ENCODE data around the gene RBFOX1.

RBFOX1 gene

DNA sequence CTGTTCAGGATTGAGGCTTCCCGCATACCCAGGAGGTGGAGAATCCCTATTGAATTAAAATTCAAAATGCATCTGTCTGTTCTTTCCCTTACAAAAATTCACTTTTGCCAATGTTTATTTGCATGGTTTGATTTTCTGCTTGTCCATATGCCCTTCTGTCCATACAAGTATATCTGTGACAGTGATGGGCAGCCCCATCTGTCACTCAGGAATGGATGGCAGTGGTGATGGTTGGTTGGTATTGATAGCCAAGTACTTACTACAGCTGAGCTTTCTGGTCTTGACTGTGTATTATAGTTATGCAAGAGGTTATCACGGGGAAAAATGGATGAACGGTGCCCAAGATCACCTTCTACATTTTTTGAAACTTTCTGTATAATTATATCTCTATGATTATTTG, 171.0 kb downstream of the RBFOX1 start:
- Mint-ChIP-seq H3K9me3 (no peaks in the 10 kb centered on the region), H3K27ac (no peak overlapping the region), H3K36me3 (ENCODE audit: low read depth) (no peaks in the 10 kb centered on the region), H3K4me1 (peaks cover 23% of the 10 kb centered on the region), H3K27me3 (ENCODE audit: low read depth, poor library complexity) (peaks cover 4% of the 10 kb centered on the region), H3K4me3 (no peak overlapping the region)
- TF ChIP-seq, protein P1, sequence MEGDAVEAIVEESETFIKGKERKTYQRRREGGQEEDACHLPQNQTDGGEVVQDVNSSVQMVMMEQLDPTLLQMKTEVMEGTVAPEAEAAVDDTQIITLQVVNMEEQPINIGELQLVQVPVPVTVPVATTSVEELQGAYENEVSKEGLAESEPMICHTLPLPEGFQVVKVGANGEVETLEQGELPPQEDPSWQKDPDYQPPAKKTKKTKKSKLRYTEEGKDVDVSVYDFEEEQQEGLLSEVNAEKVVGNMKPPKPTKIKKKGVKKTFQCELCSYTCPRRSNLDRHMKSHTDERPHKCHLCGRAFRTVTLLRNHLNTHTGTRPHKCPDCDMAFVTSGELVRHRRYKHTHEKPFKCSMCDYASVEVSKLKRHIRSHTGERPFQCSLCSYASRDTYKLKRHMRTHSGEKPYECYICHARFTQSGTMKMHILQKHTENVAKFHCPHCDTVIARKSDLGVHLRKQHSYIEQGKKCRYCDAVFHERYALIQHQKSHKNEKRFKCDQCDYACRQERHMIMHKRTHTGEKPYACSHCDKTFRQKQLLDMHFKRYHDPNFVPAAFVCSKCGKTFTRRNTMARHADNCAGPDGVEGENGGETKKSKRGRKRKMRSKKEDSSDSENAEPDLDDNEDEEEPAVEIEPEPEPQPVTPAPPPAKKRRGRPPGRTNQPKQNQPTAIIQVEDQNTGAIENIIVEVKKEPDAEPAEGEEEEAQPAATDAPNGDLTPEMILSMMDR (IDR thresholded peaks at IDR 0.05) = no peak
- DNase-seq = no peak

DNA sequence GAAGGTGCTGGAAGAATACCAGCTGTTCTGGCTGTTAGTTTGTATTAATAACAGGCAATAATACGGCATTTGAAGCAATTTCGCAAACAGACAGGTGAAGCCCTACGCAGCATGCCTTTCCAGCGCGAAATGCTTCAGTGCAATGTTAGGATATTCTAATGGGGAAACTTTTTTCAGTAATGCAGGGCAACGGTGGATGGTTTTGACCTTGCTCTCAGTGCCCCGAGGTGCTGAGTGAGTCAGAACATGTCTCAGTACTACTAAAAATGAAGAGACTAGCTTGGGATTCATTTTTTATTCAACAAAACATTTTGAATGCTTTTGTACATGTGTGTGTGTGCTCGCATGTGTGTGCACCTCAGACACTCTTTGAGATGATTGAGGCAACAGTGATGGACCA, 172.2 kb downstream of the RBFOX1 start:
- peaks cover 4% of the 10 kb centered on the region for H3K27me3 Mint-ChIP-seq (ENCODE audit: low read depth, poor library complexity)
- no peaks in the 10 kb centered on the region for H3K9me3 Mint-ChIP-seq
- no peak overlapping the region for H3K4me3 Mint-ChIP-seq
- H3K36me3 Mint-ChIP-seq (ENCODE audit: low read depth) = no peaks in the 10 kb centered on the region
- H3K27ac Mint-ChIP-seq = no peak overlapping the region
- TF ChIP-seq, protein P1 (IDR thresholded peaks at IDR 0.05) = no peak
- H3K4me1 Mint-ChIP-seq = peaks cover 26% of the 10 kb centered on the region
- no peak for DNase-seq

DNA sequence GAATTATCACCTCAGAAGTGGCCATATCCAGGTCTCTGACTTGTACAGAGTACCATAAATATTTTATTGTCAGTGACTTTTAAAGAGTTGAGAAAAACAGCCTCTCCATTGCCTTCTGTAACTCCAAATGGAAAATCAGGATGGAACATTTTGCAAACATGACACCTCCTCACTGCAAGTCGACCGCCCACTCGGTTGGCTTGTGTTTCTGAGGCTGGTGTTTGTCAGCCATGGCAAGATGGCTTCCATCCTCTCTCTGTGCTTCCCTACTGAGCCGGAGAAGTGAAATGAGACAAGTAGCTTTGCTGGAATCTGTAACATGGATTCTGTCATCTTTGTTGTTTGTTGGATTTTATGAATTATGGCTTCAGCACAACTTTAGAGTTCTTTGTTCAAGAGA, 172.8 kb downstream of the RBFOX1 start:
- no peak overlapping the region for H3K27ac Mint-ChIP-seq

DNA sequence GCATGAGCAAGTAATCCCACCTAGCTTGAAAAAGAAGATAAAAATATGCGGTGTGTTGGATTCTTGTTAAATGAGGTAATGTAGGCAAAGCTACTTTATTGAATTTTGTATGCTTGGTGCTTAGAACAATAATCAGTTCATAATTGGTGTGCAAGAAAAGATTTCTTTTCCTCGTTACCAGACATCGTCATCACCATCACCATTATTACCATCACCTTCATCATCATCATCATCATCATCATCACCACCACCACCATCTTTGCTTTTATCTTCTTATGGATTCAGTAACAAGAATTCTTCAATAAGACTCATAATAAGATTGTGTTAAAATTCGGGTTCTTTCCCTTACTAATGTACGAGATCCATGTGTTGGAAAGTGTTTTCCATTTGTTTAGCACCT, 173.7 kb downstream of the RBFOX1 start:
- no peak overlapping the region for H3K4me3 Mint-ChIP-seq
- TF ChIP-seq, protein P1 (IDR thresholded peaks at IDR 0.05) = no peak
- no peak for DNase-seq
- H3K27ac Mint-ChIP-seq = no peak overlapping the region
- no peaks in the 10 kb centered on the region for H3K36me3 Mint-ChIP-seq (ENCODE audit: low read depth)
- no peaks in the 10 kb centered on the region for H3K27me3 Mint-ChIP-seq (ENCODE audit: low read depth, poor library complexity)
- H3K9me3 Mint-ChIP-seq = no peaks in the 10 kb centered on the region
- peaks cover 38% of the 10 kb centered on the region for H3K4me1 Mint-ChIP-seq

More for the DNA sequence above, 172.8 kb downstream of the RBFOX1 start:
- Mint-ChIP-seq H3K27me3 (ENCODE audit: low read depth, poor library complexity) (peaks cover 4% of the 10 kb centered on the region), H3K36me3 (ENCODE audit: low read depth) (no peaks in the 10 kb centered on the region), H3K4me1 (peaks cover 30% of the 10 kb centered on the region), H3K9me3 (no peaks in the 10 kb centered on the region), H3K4me3 (no peak overlapping the region)
- TF ChIP-seq, protein P1 (IDR thresholded peaks at IDR 0.05) = no peak
- DNase-seq = no peak

DNA sequence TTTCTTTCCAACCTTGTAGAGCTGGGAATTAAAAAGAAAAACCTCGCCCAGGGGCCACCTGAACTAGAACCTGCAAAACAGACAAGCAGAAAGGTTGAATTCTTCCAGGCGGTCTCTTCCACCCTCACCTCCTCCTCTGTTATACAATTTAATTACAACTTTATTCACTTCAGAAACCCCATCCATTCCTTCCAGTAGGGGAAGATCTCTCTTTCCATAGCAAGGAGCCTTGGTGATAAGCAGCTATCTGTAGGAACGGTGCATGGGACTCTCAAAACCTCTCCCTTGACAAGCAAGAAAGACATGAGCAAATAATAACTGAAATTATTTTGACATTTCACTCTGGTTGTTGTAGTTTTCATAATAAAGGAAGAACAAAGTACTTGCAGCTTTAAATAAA, 176.0 kb downstream of the RBFOX1 start:
- H3K4me3 Mint-ChIP-seq = no peak overlapping the region
- TF ChIP-seq, protein P1 (IDR thresholded peaks at IDR 0.05) = no peak
- H3K9me3 Mint-ChIP-seq = no peaks in the 10 kb centered on the region
- no peaks in the 10 kb centered on the region for H3K27me3 Mint-ChIP-seq (ENCODE audit: low read depth, poor library complexity)
- no peak for DNase-seq
- H3K36me3 Mint-ChIP-seq (ENCODE audit: low read depth) = no peaks in the 10 kb centered on the region
- H3K4me1 Mint-ChIP-seq = peaks cover 47% of the 10 kb centered on the region
- H3K27ac Mint-ChIP-seq = no peak overlapping the region

DNA sequence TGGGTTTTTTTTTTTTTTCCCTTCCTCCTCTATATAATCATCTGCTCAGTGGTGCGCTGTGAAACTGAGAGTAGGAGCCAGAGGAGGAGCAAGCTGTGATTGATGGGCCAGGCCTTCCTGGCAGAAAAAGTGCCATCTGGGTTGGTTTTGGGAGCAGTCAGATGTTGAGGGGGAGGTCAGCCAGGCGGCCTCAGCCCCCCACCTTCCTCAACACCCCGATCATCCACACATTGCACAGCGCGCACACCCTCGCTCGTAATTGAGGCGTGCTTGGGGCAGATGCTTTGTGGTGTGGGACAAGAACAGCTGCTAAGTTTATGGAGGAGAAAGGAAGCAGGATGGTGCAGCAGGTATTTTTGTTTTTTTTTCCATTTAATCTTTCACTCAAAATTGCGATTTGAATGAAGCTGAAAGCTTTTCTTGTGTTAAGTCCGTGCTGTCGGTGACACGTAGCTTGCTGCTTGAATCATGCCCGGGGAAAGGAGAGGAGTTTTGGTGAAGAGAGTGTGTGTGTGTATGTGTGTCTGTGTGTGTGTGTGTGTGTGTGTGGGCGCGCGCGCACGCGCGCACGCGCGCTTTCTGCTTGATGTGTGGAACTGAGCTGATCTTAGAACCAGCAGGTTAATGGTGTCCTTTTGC, 177.4 kb downstream of the RBFOX1 start:
- H3K27me3 Mint-ChIP-seq (ENCODE audit: low read depth, poor library complexity) = peaks cover 3% of the 10 kb centered on the region
- DNase-seq = peak; percentile 40
- TF ChIP-seq, protein P1 (IDR thresholded peaks at IDR 0.05) = no peak
- no peaks in the 10 kb centered on the region for H3K36me3 Mint-ChIP-seq (ENCODE audit: low read depth)
- H3K27ac Mint-ChIP-seq = peak overlapping the region; percentile 92
- H3K9me3 Mint-ChIP-seq = no peaks in the 10 kb centered on the region
- peak overlapping the region; percentile 65 for H3K4me3 Mint-ChIP-seq
- H3K4me1 Mint-ChIP-seq = peaks cover 47% of the 10 kb centered on the region

Measured in nephron progenitor cell (in vitro differentiated cells).